Karpas-422 (cell line): ENCODE measurements around the gene GSTA4. TPM values are rescaled to one million over a fixed set of nuclear protein-coding genes. Genes with fewer than 3 reads are reported as not detected.
"Not testable (repeated sequence)": the region's sequence is repeated elsewhere in the genome, so short reads cannot be mapped to it uniquely, and the experiment has no call there.

Experiments
- DNase-seq: peaks from one replicate; pipeline ENCODE4 v3.0.0-alpha.2; 2015
- H2AFZ ChIP-seq: fragments of 200-600 bp; sonication (generic); 2 replicates; pipeline ENCODE4 v1.6.1; 2014; ENCODE audit warnings: antibody characterized with exemption, low read length, mixed read lengths
- H3K27ac ChIP-seq: fragments of 200-600 bp; sonication (generic); 2 replicates; pipeline ENCODE4 v1.5.1; 2014; ENCODE audit warnings: mild to moderate bottlenecking, low read length, moderate library complexity
- H3K27me3 ChIP-seq: fragments of 200-600 bp; sonication (generic); 2 replicates; pipeline ENCODE4 v1.6.1; 2014; ENCODE audit warnings: low read length, mixed read lengths
- H3K36me3 ChIP-seq: fragments of 200-600 bp; sonication (generic); 2 replicates; pipeline ENCODE4 v1.6.1; 2014; ENCODE audit warnings: low read length, mixed read lengths; ENCODE audit not compliant: insufficient read depth
- H3K4me1 ChIP-seq: fragments of 200-600 bp; sonication (generic); 2 replicates; pipeline ENCODE4 v1.6.1; 2014; ENCODE audit warnings: mild to moderate bottlenecking, low read length, mixed read lengths
- H3K4me2 ChIP-seq: fragments of 200-600 bp; sonication (generic); 2 replicates; pipeline ENCODE4 v1.6.1; 2014; ENCODE audit warnings: low read length, low read depth, mild to moderate bottlenecking; ENCODE audit not compliant: poor library complexity, severe bottlenecking
- H3K4me3 ChIP-seq: fragments of 200-600 bp; sonication (generic); 2 replicates; pipeline ENCODE4 v1.5.1; 2014; ENCODE audit warnings: mild to moderate bottlenecking, antibody characterized with exemption, low read length, mixed read lengths
- H3K79me2 ChIP-seq: fragments of 200-600 bp; sonication (generic); 2 replicates; pipeline ENCODE4 v1.6.1; 2014; ENCODE audit warnings: mild to moderate bottlenecking, low read length, mixed read lengths
- H3K9ac ChIP-seq: fragments of 200-600 bp; sonication (generic); 2 replicates; pipeline ENCODE4 v1.6.0; 2014; ENCODE audit warnings: low read length
- H3K9me2 ChIP-seq: fragments of 200-600 bp; sonication (generic), shearing (Covaris generic); replicated peaks from 2 replicates; pipeline ENCODE4 v1.6.0; 2014; ENCODE audit warnings: mild to moderate bottlenecking, low read length, moderate library complexity; ENCODE audit not compliant: insufficient read depth
- H3K9me3 ChIP-seq: fragments of 300-700, 200-600 bp; sonication (generic); 2 replicates; pipeline ENCODE4 v1.6.1; 2014; ENCODE audit warnings: low read length, mixed read lengths
- H4K20me1 ChIP-seq: fragments of 200-600 bp; sonication (generic); 2 replicates; pipeline ENCODE4 v1.6.1; 2014; ENCODE audit warnings: mild to moderate bottlenecking, antibody characterized with exemption, low read length, low read depth; ENCODE audit not compliant: insufficient read depth
- total RNA-seq: library from RNA; depleted of rRNA; stranded (reverse); fragments of >200 nt; shearing (Covaris generic); gene quantifications from 2 replicates; pipeline ENCODE4 v1.2.3, GENCODE V29; 2014; ENCODE audit warnings: low replicate concordance

GSTA4 gene
- total RNA-seq, 1 experiment from 2014 or later = 2.8 TPM

DNA sequence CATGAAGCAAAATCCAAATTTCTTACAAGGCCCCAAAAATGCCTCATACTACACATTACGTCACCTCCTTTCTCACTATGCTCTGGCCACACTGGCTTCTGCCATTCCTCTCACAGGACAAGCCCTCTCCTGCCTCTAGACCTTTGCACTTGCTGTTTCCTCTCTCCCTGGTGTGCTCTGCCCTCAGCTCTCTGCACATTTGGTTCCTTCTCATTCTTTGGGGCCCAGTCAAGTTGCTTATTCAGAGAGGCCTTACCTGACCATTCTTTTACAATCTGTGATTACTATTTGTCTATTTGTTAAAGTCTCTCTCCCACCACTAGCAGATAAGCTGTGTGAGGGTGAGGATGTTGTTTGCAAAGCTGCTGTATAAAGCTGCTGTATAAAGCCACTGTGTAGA lies 15.4 kb upstream of the GSTA4 start:
- DNase-seq = no peak
- Histone ChIP-seq H2AFZ (no peak overlapping the region), H3K9me3 (no peaks in the 10 kb centered on the region), H3K4me1 (no peaks in the 10 kb centered on the region), H3K4me3 (no peak overlapping the region), H3K79me2 (no peaks in the 10 kb centered on the region), H3K9ac (no peak overlapping the region), H3K27me3 (no peaks in the 10 kb centered on the region), H3K36me3 (no peaks in the 10 kb centered on the region), H3K4me2 (no peak overlapping the region), H4K20me1 (no peaks in the 10 kb centered on the region), H3K9me2 (no peaks in the 10 kb centered on the region), H3K27ac (no peak overlapping the region)

DNA sequence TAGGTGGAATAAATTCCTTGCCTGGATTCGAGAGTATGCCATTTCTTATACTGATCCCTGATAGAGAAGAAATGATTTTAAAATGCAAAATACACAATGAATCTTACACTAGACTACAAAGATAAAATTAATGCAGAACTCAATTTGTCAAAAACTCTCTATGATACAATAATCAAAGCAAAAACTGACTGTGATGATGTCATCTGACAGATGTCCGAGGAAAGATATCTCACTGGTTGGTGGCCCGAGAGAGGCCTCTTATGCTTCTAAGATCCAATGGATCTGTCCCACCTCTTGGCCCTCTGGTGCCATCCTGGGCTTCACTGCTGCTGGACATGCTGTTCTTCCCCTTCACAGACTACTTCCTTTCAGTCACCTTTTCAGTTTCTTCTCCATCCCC lies 14.4 kb upstream of the GSTA4 start:
- no peak for DNase-seq
- Histone ChIP-seq H3K79me2 (no peaks in the 10 kb centered on the region), H3K4me2 (no peak overlapping the region), H3K9ac (no peak overlapping the region), H3K4me3 (no peak overlapping the region), H3K36me3 (no peaks in the 10 kb centered on the region), H3K27me3 (no peaks in the 10 kb centered on the region), H2AFZ (no peak overlapping the region), H4K20me1 (no peaks in the 10 kb centered on the region), H3K9me2 (no peaks in the 10 kb centered on the region), H3K4me1 (no peaks in the 10 kb centered on the region), H3K9me3 (no peaks in the 10 kb centered on the region), H3K27ac (no peak overlapping the region)

DNA sequence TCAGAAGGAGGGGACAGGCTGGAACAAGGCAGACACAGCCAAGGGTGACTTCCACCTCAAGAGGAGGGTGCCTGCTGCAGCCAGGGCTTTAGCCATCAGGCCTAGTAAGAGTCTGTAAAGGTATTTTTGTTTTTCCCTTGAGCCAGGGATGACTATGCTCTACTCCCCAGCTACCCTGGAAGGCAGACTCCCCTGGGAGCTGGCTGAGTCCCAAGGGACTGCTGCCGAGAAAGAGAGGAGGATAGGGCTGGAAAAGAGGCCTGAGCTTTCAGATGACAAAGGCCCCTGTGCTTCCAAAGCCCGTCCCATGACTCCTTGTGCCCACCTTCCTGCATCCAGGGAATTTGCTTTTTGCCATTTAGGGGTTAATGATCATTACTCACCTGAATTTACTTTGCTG lies 14.0 kb upstream of the GSTA4 start:
- Histone ChIP-seq H3K27ac (no peak overlapping the region), H3K36me3 (no peaks in the 10 kb centered on the region), H3K4me2 (no peak overlapping the region), H2AFZ (no peak overlapping the region), H3K4me3 (no peak overlapping the region), H3K27me3 (no peaks in the 10 kb centered on the region), H3K4me1 (no peaks in the 10 kb centered on the region), H3K9ac (no peak overlapping the region), H3K79me2 (no peaks in the 10 kb centered on the region), H3K9me2 (no peaks in the 10 kb centered on the region), H4K20me1 (no peaks in the 10 kb centered on the region), H3K9me3 (no peaks in the 10 kb centered on the region)
- no peak for DNase-seq

DNA sequence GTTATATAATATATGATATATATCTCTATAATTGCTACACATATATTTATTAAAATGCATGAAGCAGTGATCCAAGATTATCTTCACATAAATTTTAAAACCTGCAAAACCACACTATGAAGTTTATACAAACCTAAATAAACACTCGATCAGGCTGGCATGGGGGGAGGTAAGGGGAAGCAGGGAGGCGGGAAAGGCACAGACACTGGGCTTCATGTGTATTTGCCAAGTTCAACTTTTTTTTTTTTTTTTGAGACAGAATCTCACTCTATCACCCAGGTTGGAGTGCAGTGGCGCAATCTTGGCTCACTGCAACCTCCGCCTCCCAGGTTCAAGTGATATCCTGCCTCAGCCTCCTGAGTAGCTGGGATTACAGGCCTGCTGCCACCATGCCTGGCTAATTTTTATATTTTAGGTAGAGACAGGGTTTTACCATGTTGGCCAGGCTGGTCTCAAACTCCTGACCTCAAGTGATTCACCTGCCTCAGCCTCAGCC lies 13.2 kb upstream of the GSTA4 start:
- not testable (repeated sequence) for H3K4me2 ChIP-seq, DNase-seq, H3K79me2 ChIP-seq, H3K36me3 ChIP-seq, H2AFZ ChIP-seq, H3K9ac ChIP-seq, H4K20me1 ChIP-seq, H3K4me3 ChIP-seq, H3K9me3 ChIP-seq, H3K4me1 ChIP-seq, H3K27me3 ChIP-seq, H3K9me2 ChIP-seq, H3K27ac ChIP-seq

DNA sequence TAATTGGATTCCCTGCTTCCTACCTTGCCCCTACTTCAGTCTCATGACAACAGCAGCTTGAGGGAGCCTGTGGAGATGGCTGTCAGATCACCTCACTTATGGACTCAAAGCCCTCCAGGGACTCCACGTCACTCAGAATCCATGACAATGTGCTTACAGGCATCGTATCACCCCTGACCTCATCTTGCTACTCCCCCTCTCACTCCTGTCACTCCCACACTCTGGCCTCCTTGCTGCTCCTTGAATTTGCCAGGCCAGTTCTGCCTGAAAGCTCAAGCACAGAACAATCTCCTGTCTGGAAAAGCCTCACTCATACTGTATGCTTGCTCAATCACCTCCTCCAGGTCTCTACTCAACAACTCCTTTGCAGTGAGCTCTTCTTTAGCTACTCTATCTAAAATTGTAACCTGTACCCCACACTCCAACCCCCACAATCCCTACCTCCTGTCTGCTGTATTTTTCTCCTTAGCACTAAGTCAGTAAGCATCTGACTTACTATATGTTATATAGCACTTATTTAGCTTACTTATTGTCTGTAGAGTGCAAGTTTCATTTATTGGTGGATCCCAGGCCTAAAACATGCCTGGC lies 10.7 kb upstream of the GSTA4 start:
- no peak for DNase-seq
- Histone ChIP-seq H3K36me3 (no peaks in the 10 kb centered on the region), H3K9ac (no peak overlapping the region), H3K79me2 (no peaks in the 10 kb centered on the region), H3K9me3 (no peaks in the 10 kb centered on the region), H3K4me1 (no peaks in the 10 kb centered on the region), H2AFZ (no peak overlapping the region), H3K4me2 (no peak overlapping the region), H3K9me2 (no peaks in the 10 kb centered on the region), H4K20me1 (no peaks in the 10 kb centered on the region), H3K4me3 (no peak overlapping the region), H3K27me3 (no peaks in the 10 kb centered on the region), H3K27ac (no peak overlapping the region)

DNA sequence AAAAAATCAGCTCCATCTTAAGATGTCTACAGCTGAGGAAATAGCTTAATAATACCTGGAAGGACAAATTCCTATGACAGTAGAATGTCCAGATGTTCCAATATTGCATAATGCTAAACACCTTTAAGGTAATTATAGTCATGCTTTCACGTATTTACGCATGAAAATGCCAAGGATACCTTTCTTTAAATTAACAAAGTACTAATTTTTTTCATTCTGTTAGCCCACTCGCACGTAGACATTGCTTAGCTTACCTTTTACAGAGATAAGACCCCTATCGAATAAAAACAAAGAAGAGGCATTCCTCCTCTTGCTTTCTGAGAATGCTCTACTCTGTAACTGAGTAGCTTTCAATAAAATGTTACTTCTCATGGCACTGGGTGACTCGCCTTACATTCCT lies 4.4 kb upstream of the GSTA4 start:
- Histone ChIP-seq H3K9ac (no peak overlapping the region), H3K4me3 (no peak overlapping the region), H3K27ac (no peak overlapping the region), H3K4me2 (no peak overlapping the region), H3K27me3 (no peaks in the 10 kb centered on the region), H2AFZ (no peak overlapping the region), H4K20me1 (no peaks in the 10 kb centered on the region), H3K36me3 (no peaks in the 10 kb centered on the region), H3K79me2 (no peaks in the 10 kb centered on the region), H3K9me3 (no peaks in the 10 kb centered on the region), H3K9me2 (no peaks in the 10 kb centered on the region), H3K4me1 (peaks cover 12% of the 10 kb centered on the region)
- DNase-seq = no peak

DNA sequence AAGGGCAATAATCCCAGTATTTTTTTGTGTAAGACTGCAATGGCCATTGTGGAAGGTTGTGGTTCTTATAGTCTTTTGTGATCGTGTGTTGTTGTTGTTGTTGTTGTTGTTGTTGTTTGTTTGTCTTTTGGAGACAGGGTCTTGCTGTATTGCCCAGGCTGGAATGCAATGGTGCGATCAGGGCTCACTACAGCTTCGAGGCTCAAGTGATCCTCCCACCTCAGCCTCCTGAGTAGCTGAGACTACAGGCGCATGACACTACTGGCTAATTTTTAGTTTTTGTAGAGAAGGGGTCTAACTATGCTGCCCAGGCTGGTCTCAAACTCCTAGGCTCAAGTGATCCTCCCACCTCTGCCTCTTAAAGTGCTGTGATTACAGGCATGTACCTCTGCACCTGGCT lies 3.5 kb upstream of the GSTA4 start:
- H3K4me1 ChIP-seq = peaks cover 15% of the 10 kb centered on the region
- H3K79me2 ChIP-seq = no peaks in the 10 kb centered on the region
- no peaks in the 10 kb centered on the region for H3K36me3 ChIP-seq
- H4K20me1 ChIP-seq = no peaks in the 10 kb centered on the region
- DNase-seq = no peak
- H3K27me3 ChIP-seq = no peaks in the 10 kb centered on the region
- H3K9me3 ChIP-seq = no peaks in the 10 kb centered on the region
- no peak overlapping the region for H3K9ac ChIP-seq
- H2AFZ ChIP-seq = no peak overlapping the region
- H3K4me2 ChIP-seq = no peak overlapping the region
- H3K9me2 ChIP-seq = no peaks in the 10 kb centered on the region
- no peak overlapping the region for H3K4me3 ChIP-seq
- no peak overlapping the region for H3K27ac ChIP-seq

DNA sequence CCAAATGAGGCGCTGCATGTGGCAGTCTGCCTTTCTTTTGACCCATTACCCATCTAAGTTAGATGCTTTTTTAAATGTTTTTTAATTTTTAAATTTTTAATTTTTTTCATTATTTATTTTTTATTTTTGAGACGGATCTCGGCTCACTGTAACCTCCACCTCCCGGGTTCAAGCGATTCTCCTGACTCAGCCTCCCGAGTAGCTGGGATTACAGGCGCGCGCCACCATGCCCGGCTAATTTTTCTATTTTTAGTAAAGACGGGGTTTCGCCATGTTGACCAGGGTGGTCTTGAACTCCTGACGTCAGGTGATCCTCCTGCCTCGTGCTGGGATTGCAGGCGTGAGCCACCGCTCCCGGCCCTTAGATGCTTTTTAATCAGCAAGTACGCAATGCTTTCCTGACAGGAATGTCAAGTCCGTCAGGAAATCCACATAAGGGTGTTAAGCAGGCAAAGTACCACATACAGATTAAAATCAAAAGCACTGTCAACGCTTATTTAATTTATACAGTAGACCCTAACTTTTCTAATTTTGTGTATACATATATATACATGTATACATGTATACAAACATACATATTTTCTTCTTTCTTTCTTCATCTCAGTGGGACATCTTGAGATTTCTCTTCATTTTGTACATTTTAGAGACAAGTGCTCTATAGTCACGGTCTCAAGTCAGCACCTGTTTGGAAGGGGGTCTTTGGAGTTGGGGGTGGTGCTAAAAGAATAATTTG lies 995 bp upstream of the GSTA4 start:
- H3K27ac ChIP-seq = no peak overlapping the region

More for the DNA sequence above, 995 bp upstream of the GSTA4 start:
- no peaks in the 10 kb centered on the region for H3K79me2 ChIP-seq
- no peaks in the 10 kb centered on the region for H3K9me3 ChIP-seq
- no peaks in the 10 kb centered on the region for H3K36me3 ChIP-seq
- H3K27me3 ChIP-seq = no peaks in the 10 kb centered on the region
- H3K4me2 ChIP-seq = peak overlapping the region; percentile 74
- peaks cover 15% of the 10 kb centered on the region for H3K4me1 ChIP-seq
- peak; percentile 86 for DNase-seq
- H3K9me2 ChIP-seq = no peaks in the 10 kb centered on the region
- H3K4me3 ChIP-seq = peak overlapping the region; percentile 45
- no peaks in the 10 kb centered on the region for H4K20me1 ChIP-seq
- H2AFZ ChIP-seq = no peak overlapping the region; the same call in 1 of the 2 replicates
- H3K9ac ChIP-seq = no peak overlapping the region; the same call in 1 of the 2 replicates
